ENCODE data around the gene PPP2R5E. TPM values are rescaled to one million over a fixed set of nuclear protein-coding genes. Genes with fewer than 3 reads are reported as not detected.

Gene PPP2R5E
- total and polyA plus RNA-seq, 9 of the 15 experiments (the other 6 are each of a cell fraction or from before 2014, with no cell fraction given) = 4.2 to 30.3 (median 11.0) TPM

- TF ChIP-seq CHAMP1 (IDR thresholded peaks at IDR 0.05) = no peak
- no peak for TF ChIP-seq ZNF146 (CRISPR knock-in tag; IDR thresholded peaks at IDR 0.05; ENCODE audit: unreplicated experiment)
- no peak for TF ChIP-seq ARHGAP35 (IDR thresholded peaks at IDR 0.05; ENCODE audit: partially characterized antibody)
- no peak for TF ChIP-seq TCF3 (CRISPR knock-in tag; IDR thresholded peaks at IDR 0.05)
- TF ChIP-seq ATF2 (CRISPR knock-in tag; IDR thresholded peaks at IDR 0.05) = no peak
- TF ChIP-seq TSHZ1 (CRISPR knock-in tag; IDR thresholded peaks at IDR 0.05) = no peak
- TF ChIP-seq FOXK2 (conservative IDR thresholded peaks at IDR 0.05 in 1 of 2, IDR thresholded peaks at IDR 0.05 in 1 of 2; ENCODE audit: low read depth in 2 of 2) = no peak
- no peak for TF ChIP-seq AFF4 (CRISPR knock-in tag; IDR thresholded peaks at IDR 0.05)
- no peak for TF ChIP-seq PBX2 (CRISPR knock-in tag; IDR thresholded peaks at IDR 0.05; ENCODE audit: low read depth)
- TF ChIP-seq PBX2 (tag; conservative IDR thresholded peaks at IDR 0.05; ENCODE audit: low read depth) = peak; percentile 96
- TF ChIP-seq PML (IDR thresholded peaks at IDR 0.05; ENCODE audit: low read length) = peak; percentile 36; the same call in 1 of the 2 replicates
These were observed at the start of gene PPP2R5E (continued) for GRCh38 chr14:63543000-63543825.
